Suprapubic skin (tissue), 4 donors: ENCODE data around the gene DLG1. TPM values are rescaled to one million over a fixed set of nuclear protein-coding genes. Genes with fewer than 3 reads are reported as not detected.

Source experiments
- DNase-seq, 2 donors: peaks; one replicate each; pipeline ENCODE4 v3.0.0-alpha.2; 2019; ENCODE audit warnings: low spot score in 2 of 2
- H3K27ac ChIP-seq: fragments of 200-600 bp; sonication (generic); one replicate; pipeline ENCODE4 v1.5.1; 2019
- H3K27me3 ChIP-seq: fragments of 200-600 bp; sonication (generic); one replicate; pipeline ENCODE4 v1.5.1; 2019
- H3K36me3 ChIP-seq: fragments of 200-600 bp; sonication (generic); one replicate; pipeline ENCODE4 v1.5.1; 2019
- H3K4me1 ChIP-seq: fragments of 200-600 bp; sonication (generic); one replicate; pipeline ENCODE4 v1.5.1; 2019
- H3K4me3 ChIP-seq: fragments of 200-600 bp; sonication (generic); one replicate; pipeline ENCODE4 v1.5.1; 2019; ENCODE audit warnings: mild to moderate bottlenecking
- H3K9me3 ChIP-seq: fragments of 200-600 bp; sonication (generic); one replicate; pipeline ENCODE4 v1.5.1; 2019
- EP300 ChIP-seq: sonication (generic); formaldehyde crosslinking; IDR thresholded peaks from one replicate; pipeline ENCODE4 v1.6.1; 2017; ENCODE audit warnings: antibody characterized with exemption
- POLR2A ChIP-seq, 2 donors: fragments of 450-650 bp; IDR thresholded peaks; one replicate each; pipeline ENCODE4 v1.6.1; 2017; ENCODE audit warnings: antibody characterized with exemption in 2 of 2, mild to moderate bottlenecking in 2 of 2, moderate library complexity in 2 of 2
- POLR2AphosphoS5 ChIP-seq, 3 donors: sonication (generic); formaldehyde crosslinking; IDR thresholded peaks; one replicate each; pipeline ENCODE4 v1.6.1; 2017; ENCODE audit warnings: antibody characterized with exemption in 3 of 3
- WGBS: methylation state at CpG from one replicate; pipeline ENCODE4 v1.1.5; 2018; 5-methylcytosine and 5-hydroxymethylcytosine counted together
- total RNA-seq, 4 donors: library from RNA; depleted of rRNA; stranded (reverse); fragments of >200 nt; gene quantifications; one replicate each; pipeline ENCODE4 v1.1.0, GENCODE V29; 2016
- TF ChIP-seq, protein P1 (sequence below), 2 donors: fragments of 200-600 bp in 1 of 2; fragments of 450-650 bp in 1 of 2; sonication (generic) in 1 of 2; IDR thresholded peaks; one replicate each; pipeline ENCODE4 v1.5.1; 2016 to 2019; ENCODE audit warnings: antibody characterized with exemption in 2 of 2, mild to moderate bottlenecking in 1 of 2, moderate library complexity in 1 of 2

DLG1 gene
- total RNA-seq, 4 donors from 2014 or later = 86.2 to 140 (median 103) TPM

DNA sequence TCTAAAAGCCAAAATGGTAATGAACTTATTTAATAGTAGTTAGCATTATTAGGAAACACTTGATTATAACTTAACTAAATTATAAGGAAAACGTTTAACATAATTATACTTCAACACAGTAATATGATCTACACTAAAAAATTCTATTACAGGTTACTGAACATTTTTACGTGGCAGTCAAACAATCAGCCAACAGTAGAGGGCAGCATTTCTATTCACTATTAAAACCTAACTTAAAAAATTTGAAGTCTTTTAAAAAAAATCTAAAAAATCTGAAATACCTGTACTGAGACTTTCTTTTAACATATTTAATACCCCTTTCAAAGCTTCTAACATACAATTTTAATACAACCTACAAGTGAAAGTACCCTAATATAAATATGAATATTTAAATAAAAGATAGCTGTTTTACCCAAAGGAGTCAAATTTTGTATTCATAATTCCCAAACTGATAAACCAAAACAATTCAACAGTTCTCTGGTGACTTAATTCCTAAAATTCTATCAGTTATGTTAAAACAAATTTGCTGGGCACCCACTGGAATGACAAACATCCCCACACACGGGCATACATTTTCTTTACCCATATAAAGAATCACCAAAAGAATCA lies 41.5 kb downstream of the DLG1 start:
- Histone ChIP-seq H3K27me3 (no peaks in the 10 kb centered on the region), H3K27ac (no peak overlapping the region), H3K9me3 (no peaks in the 10 kb centered on the region), H3K36me3 (peaks cover 2% of the 10 kb centered on the region), H3K4me3 (no peak overlapping the region), H3K4me1 (peaks cover 8% of the 10 kb centered on the region)
- TF ChIP-seq, protein P1, sequence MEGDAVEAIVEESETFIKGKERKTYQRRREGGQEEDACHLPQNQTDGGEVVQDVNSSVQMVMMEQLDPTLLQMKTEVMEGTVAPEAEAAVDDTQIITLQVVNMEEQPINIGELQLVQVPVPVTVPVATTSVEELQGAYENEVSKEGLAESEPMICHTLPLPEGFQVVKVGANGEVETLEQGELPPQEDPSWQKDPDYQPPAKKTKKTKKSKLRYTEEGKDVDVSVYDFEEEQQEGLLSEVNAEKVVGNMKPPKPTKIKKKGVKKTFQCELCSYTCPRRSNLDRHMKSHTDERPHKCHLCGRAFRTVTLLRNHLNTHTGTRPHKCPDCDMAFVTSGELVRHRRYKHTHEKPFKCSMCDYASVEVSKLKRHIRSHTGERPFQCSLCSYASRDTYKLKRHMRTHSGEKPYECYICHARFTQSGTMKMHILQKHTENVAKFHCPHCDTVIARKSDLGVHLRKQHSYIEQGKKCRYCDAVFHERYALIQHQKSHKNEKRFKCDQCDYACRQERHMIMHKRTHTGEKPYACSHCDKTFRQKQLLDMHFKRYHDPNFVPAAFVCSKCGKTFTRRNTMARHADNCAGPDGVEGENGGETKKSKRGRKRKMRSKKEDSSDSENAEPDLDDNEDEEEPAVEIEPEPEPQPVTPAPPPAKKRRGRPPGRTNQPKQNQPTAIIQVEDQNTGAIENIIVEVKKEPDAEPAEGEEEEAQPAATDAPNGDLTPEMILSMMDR (IDR thresholded peaks at IDR 0.05) = peak; percentile 41 to 71
- no peak for TF ChIP-seq EP300
- WGBS = 20% methylated on average over 3 of the region's 3 CpGs
- no peak for DNase-seq

DNA sequence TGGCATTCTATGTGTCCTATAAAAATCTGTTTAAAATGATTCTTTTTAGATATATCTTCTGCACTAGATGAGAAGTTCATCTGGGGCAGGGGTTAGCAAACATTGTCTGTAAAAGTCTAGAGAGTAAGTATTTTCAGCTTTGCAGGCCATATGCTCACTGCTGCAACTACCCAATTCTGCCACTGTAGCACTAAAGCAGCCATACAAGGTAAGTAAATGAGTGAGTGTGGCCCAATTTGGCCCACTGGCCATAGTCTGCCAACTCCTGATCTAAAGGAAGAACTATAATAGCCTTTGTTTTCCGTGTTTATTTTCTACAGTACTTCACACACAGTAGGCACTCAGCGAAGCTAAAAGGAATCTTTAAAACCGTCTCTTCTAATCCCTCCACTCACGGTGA lies 42.3 kb downstream of the DLG1 start:
- TF ChIP-seq, protein P1 (IDR thresholded peaks at IDR 0.05) = no peak
- TF ChIP-seq POLR2AphosphoS5 (IDR thresholded peaks at IDR 0.05) = no peak
- no peak for TF ChIP-seq EP300
- TF ChIP-seq POLR2A (IDR thresholded peaks at IDR 0.05) = no peak
- Histone ChIP-seq H3K27ac (no peak overlapping the region), H3K9me3 (no peaks in the 10 kb centered on the region), H3K27me3 (no peaks in the 10 kb centered on the region), H3K4me1 (peaks cover 8% of the 10 kb centered on the region), H3K36me3 (peaks cover 6% of the 10 kb centered on the region), H3K4me3 (no peak overlapping the region)
- no peak for DNase-seq
- WGBS = 90% methylated on average over 4 of the region's 4 CpGs

DNA sequence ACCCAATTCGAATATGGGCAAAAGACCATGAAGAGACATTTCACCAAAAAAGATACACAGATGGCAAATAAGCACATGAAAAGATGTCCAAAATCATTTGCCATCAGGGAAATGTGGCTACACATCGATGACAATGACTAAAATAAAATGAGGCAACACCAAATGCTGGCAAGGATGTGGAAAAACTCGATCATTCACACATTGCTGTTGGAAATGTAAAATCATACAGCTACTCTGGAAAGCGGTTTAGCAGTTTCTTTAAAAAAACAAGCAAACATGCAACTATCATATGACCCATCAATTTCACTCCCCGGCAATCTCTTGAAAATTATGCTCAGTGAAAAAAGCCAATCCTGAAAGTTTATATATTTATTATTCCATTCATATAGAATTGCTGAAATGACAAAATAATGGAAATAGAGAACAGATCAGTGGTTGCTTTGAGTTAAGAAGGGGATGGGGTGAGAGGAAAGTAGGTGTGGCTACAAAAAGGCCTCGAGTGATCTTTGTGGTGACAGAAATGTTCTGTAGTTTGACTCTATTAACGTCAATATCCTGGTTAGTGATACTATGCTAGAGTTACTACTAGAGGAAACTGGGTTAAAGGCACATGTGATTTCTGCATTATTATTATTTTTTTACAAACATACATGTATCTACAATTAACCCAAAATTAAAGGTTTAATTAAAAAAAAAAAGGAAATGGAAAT lies 45.0 kb downstream of the DLG1 start:
- TF ChIP-seq EP300 (no peak), POLR2AphosphoS5 (IDR thresholded peaks at IDR 0.05) (no peak), POLR2A (IDR thresholded peaks at IDR 0.05) (no peak)
- TF ChIP-seq, protein P1 (IDR thresholded peaks at IDR 0.05) = no peak
- Histone ChIP-seq H3K4me1 (peaks cover 3% of the 10 kb centered on the region), H3K9me3 (peaks cover 16% of the 10 kb centered on the region), H3K4me3 (no peak overlapping the region), H3K27ac (no peak overlapping the region), H3K27me3 (no peaks in the 10 kb centered on the region), H3K36me3 (peaks cover 6% of the 10 kb centered on the region)
- no peak for DNase-seq
- WGBS = 64% methylated on average over 7 of the region's 7 CpGs

DNA sequence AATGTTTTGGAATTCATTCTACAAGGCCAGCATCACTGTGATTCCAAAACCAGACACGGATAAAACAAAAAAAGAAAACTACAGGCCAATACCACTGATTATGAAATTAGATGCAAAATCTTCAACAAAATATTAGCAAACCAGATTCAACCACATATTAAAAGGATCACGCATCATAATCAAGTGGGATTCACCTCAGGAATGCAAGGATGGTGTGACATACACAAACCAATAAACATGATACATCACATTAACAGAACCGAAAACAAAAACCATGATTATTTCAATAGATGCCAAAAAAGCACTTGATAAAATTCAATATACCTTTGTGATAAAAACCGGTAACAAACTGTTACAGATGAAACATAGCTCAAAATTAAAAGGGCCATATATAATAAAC lies 48.9 kb downstream of the DLG1 start:
- Histone ChIP-seq H3K4me1 (no peaks in the 10 kb centered on the region), H3K9me3 (peaks cover 16% of the 10 kb centered on the region), H3K4me3 (no peak overlapping the region), H3K36me3 (peaks cover 11% of the 10 kb centered on the region), H3K27me3 (no peaks in the 10 kb centered on the region), H3K27ac (no peak overlapping the region)
- DNase-seq = no peak
- 87% methylated on average over 4 of the region's 4 CpGs for WGBS
- TF ChIP-seq POLR2AphosphoS5 (IDR thresholded peaks at IDR 0.05) (no peak), POLR2A (IDR thresholded peaks at IDR 0.05) (no peak), EP300 (no peak)
- TF ChIP-seq, protein P1 (IDR thresholded peaks at IDR 0.05) = no peak

DNA sequence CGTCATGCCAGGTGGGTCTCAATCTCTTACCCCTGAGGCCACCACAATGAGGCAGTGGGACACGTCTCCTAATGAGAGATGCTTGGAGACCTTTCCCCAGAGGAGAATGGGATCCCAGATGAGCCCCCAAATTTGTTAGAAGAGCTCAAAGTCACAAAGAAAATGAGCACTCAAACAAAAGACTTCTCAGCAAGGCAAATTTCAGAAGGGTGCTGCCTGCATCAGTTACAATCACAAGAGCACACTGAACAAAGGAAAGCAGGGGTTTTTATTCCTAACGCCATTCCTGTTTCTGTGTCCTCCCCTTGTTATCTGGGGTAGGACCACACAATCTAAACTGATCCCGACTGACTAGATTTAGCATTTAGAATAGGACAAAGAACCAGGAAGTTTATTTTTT lies 50.1 kb downstream of the DLG1 start:
- Histone ChIP-seq H3K27me3 (no peaks in the 10 kb centered on the region), H3K4me3 (no peak overlapping the region), H3K36me3 (peaks cover 18% of the 10 kb centered on the region), H3K4me1 (no peaks in the 10 kb centered on the region), H3K9me3 (peaks cover 25% of the 10 kb centered on the region), H3K27ac (no peak overlapping the region)
- no peak for DNase-seq
- 95% methylated on average over 4 of the region's 4 CpGs for WGBS
- TF ChIP-seq POLR2AphosphoS5 (IDR thresholded peaks at IDR 0.05) (no peak), POLR2A (IDR thresholded peaks at IDR 0.05) (no peak), EP300 (no peak)
- TF ChIP-seq, protein P1 (IDR thresholded peaks at IDR 0.05) = no peak
